Fibroblast of pulmonary artery (primary cell): ENCODE results near the gene ACADVL.
A peak's percentile ranks its signal among the peaks of the same experiment; 100 is the strongest.

Source experiments
- DNase-seq: peaks from one replicate; pipeline ENCODE4 v3.0.0-alpha.2; 2010; ENCODE audit warnings: low read depth
- H3K4me3 ChIP-seq: replicated peaks from 2 replicates; pipeline ENCODE4 v1.5.1; 2011; ENCODE audit warnings: low read depth, mild to moderate bottlenecking, control low read depth, low read length, moderate library complexity
- TF ChIP-seq, protein P1 (sequence below): IDR thresholded peaks from 2 replicates; pipeline ENCODE4 v1.5.1; 2011; ENCODE audit warnings: mild to moderate bottlenecking, control low read depth, low read length, inconsistent platforms; ENCODE audit errors: missing control alignments

ACADVL gene

DNA sequence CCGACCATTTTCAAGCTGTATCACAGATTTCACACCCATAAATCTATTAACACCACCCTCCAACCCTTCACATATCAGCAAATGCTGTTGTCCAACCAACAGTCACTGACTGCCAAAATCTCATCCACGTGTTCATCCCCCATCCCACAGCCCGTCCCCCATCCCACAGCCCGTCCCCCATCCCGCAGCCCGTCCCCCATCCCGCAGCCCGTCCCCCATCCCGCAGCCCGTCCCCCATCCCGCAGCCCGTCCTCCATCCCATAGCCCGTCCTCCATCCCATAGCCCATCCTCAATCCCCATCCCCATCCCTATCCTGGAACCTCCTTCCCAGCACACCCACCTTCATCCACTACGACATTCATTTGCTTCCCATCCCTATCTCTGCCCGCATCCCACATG is 14.2 kb upstream of the ACADVL start:
- peak overlapping the region; percentile 52 for H3K4me3 ChIP-seq
- TF ChIP-seq, protein P1, sequence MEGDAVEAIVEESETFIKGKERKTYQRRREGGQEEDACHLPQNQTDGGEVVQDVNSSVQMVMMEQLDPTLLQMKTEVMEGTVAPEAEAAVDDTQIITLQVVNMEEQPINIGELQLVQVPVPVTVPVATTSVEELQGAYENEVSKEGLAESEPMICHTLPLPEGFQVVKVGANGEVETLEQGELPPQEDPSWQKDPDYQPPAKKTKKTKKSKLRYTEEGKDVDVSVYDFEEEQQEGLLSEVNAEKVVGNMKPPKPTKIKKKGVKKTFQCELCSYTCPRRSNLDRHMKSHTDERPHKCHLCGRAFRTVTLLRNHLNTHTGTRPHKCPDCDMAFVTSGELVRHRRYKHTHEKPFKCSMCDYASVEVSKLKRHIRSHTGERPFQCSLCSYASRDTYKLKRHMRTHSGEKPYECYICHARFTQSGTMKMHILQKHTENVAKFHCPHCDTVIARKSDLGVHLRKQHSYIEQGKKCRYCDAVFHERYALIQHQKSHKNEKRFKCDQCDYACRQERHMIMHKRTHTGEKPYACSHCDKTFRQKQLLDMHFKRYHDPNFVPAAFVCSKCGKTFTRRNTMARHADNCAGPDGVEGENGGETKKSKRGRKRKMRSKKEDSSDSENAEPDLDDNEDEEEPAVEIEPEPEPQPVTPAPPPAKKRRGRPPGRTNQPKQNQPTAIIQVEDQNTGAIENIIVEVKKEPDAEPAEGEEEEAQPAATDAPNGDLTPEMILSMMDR: no peak

DNA sequence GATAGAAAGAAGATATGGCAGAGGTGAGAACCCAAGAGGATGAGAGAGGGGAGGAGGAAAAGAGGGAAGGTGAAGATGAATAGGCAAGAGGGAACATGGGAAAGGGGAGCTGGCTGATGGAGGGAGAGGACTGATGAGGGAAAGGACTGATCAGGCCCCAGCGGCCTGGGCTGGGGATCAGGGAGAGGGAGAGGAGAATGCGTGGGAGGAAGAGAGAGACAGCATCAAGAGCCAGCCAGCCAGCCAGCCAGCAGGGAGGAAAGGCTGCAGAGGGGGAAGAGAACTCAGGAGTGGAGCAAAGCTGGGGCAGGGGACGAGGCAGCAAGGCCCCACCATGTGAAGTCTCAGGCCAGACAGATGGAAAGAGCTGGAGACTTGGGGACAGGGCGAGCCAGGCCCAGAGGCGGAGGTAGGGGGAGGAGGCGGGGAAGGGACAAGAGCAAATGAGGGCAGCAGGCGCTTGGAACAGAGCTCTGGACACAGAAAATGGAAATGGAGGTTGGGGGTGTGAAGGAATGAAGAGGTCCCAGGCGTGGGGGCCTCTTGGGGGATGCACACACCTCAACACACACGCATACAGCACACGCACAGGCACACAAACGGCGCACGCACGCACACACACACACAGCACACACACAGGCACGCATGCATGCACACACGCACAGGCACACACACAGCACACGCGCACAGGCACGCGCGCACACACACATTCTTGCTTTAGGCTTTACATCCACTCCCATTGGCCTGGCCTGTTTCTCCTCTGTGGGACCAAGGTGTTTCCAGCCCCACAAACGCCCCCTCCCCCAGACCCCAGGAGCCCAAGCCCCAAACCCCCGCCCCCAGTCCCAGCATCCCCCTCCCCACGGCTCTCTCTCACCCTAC is 12.4 kb upstream of the ACADVL start:
- peak; percentile 70 for DNase-seq
- H3K4me3 ChIP-seq: no peak overlapping the region
- TF ChIP-seq, protein P1: no peak

More for the DNA sequence above, 14.2 kb upstream of the ACADVL start:
- DNase-seq: no peak

DNA sequence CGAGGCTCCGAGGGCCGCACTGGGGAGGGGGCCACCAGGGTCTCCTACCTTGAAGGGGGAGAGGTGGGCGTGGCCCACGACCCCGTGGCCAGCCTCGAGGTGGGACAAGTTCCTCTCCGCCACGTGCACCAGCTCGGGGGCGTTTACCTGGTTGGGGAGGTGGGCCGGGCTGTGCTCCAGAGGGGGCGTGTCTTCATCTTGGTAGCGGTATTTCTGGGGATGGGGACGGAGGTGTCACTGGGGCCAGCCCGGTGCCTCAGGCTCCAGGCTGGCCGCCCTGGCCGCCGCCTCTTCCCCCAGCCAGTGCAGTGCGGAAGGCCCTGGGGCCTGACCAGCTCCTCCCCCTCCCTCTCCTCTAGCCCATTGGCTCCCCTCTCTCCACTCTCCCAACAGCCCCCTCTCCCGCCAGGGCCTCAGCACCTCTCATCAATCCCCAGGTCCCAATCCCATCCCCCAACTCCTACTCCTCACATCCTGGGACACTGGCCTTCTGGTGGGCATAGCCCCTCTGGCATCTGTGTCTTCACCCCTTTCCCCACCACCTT is 11.6 kb upstream of the ACADVL start:
- H3K4me3 ChIP-seq: no peak overlapping the region
- no peak for DNase-seq
- TF ChIP-seq, protein P1: no peak

DNA sequence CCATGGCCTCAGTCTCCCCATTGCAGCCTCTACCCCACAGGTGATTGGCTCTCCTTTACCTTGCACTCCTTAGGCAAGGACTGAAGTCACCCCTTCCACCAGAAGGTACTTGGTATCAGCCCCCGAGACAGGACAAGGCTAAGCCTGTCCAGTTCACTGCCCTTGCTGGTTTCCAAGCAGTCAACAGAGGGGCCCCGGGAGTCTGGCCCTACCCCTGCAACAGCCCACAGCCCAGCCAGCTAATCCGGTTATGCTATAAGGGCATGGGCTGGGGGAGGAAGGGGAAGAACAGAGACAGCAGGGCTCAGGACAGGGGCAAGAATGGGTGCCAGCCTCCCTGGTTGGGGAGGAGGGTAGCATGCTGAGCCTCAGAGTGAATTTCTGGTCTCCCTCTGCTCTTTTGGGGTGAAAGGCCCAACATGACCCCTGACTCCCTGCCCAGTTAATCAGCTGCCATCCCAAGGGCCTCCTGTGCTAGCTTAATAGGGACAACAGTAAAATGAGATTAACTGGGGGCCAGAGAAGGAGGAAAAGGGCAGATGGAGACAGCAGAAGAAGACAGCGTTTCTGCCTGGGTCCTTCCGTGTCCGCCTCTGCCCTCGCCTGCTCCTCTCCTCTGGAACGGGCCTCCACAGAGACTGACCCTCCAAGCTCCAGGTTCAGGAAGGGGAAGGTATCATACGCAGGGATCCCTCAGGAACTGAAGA is 10.8 kb upstream of the ACADVL start:
- no peak overlapping the region for H3K4me3 ChIP-seq
- no peak for DNase-seq
- TF ChIP-seq, protein P1: no peak

DNA sequence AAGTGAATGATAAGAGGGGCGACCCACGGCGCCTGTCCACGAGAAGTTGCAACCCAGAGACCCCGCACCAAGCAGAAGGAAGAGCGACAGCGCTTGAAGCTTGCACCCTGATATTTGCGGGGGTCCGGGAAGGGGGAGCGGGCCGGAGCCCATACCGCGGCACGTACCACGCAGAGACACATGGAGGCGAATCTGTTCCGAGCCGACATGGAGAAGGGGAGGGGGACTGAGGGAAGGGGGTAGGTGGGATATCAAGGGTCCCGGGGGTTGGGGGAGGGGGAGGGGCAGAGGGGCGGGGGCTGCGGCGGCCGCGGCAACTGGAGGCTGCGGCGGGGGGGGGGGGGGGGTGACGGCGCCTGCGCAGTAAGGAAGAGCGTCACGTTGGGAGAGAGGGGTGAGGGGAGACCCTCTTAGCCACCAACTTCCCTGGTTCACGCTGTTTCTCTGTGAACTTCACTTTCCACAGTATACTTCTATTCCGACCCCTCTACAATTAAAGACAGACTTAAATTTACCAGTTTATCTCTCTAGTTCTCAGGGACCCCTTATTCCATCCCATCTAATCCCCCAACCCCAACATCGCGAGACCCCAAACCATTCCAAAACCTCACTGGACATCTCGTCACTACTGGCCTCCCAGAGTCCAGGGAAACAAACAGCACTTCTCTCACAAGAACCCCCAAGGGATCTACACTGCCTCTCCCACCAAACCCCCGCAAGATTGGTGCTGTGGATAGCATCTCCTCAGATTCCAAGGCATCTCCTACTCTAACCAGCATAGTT is 8.1 kb upstream of the ACADVL start:
- DNase-seq: no peak
- peak overlapping the region; percentile 29 for H3K4me3 ChIP-seq
- TF ChIP-seq, protein P1: no peak

DNA sequence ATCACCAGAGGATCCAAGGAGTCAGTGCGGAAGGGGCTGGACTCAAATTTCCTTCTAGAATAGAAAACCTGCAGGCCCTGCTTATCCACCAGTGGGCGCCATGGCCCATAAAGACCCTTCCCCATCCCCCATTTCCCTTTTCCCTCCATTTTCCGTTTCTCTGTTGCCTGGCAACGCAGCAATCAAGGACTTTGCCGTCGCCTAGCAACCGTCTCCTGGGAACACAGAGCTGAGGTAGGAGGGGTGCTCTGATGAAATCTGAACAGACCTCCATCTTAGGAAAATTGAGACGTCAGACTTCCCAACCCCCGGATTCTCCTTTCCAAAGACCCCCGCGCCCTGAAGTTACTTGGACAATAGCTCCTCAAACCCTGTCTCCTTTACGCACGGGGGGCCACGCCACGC is 5.8 kb upstream of the ACADVL start:
- peak; percentile 84 for DNase-seq
- peak overlapping the region; percentile 61 for H3K4me3 ChIP-seq
- TF ChIP-seq, protein P1: peak; percentile 33
